HG03565 (cell line): ENCODE measurements around the gene PADI3.

Source experiments
- ATAC-seq: cut with Tn5 transposase; IDR thresholded peaks from one replicate; pipeline ENCODE4 v1.9.1; 2021; ENCODE audit warnings: mild to moderate bottlenecking, moderate library complexity; ENCODE audit not compliant: unreplicated experiment

PADI3 gene

DNA sequence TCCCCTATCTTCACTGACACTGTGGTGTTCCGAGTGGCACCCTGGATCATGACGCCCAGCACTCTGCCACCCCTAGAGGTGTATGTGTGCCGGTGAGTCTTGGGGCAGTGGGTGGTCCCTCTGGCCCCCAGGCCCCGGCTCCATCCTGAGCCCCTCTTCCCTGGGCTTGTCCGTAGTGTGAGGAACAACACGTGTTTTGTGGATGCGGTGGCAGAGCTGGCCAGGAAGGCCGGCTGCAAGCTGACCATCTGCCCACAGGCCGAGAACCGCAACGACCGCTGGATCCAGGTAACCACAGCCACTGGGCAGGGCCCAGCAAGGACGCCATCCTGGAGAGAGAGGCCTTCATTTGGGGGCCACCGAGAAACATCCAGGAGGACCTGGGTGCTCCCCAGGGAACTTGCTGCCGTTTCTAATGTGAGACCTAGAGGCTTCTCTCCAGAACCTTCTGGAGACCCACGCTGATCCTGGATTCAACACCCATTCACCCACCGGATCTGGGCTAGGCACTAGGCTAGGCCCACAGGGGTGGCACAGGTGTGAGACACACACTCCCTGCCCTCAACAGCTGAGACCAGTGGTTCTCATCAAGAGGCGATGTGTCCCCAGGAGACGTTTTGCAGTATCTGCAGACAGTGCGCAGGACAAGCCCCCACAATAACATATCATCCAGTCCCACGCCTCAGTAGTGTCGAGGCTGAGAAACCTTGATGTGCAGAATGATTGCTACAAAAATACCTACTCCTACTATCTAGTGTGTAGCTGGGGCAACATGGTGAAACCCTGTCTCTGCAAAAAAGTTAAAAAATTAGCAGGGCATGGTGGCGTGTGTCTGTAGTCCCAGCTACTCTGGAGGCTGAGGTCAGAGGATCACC is 22.2 kb downstream of the PADI3 start:
- ATAC-seq = no peak

DNA sequence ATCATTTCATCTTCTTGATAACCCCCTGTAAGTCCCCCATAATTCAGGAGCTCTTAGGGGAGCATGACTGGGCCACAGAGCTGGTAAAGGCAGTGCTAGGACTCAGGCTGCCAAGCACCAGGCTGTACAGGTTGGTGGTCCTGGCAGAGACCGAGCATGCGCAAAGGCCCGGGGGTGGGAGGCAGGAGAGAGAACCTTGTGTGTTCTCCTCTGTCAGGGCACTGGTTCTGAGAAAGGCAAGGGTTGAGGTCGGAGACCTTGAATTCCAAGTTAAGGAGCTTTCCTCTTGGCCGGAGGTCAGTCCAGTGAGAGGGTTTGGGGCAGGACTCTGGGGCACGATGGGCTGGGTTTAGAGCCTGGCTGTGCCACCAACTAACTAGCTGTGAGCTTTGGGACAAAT is 23.2 kb downstream of the PADI3 start:
- no peak for ATAC-seq

DNA sequence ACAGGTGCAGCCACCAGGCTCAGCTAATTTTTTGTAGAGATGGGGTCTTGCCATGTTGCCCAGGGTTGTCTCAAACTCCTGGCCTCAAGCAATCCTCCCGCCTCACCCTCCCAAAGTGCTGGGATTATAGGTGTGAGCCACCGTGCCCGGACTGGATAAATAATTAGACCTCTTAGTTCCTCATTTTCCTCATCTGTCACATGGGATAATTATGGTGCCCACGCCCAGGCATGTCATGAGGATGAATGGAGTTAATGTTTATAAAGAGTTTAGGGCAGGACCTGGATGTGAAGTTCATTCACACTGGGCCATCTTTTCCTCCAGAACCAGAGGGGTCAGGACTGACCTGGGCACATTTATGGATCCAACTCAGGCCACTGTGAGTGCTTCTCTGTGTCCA is 23.7 kb downstream of the PADI3 start:
- no peak for ATAC-seq

DNA sequence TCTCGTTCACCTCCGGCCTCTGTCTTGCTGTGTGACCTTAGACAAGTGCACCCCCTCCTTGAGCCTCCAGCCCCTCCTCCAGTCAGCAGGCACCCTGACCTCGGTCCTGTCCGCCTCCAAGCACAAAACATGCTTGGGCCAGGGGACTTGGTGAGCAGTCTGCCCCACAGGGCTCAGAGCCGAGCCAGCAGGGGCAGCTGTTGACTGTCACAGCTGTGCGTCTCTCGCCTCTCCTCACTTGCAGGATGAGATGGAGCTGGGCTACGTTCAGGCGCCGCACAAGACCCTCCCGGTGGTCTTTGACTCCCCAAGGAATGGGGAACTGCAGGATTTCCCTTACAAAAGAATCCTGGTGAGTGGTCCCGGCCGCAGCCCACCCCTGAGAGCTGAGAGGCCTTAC is 24.2 kb downstream of the PADI3 start:
- no peak for ATAC-seq

DNA sequence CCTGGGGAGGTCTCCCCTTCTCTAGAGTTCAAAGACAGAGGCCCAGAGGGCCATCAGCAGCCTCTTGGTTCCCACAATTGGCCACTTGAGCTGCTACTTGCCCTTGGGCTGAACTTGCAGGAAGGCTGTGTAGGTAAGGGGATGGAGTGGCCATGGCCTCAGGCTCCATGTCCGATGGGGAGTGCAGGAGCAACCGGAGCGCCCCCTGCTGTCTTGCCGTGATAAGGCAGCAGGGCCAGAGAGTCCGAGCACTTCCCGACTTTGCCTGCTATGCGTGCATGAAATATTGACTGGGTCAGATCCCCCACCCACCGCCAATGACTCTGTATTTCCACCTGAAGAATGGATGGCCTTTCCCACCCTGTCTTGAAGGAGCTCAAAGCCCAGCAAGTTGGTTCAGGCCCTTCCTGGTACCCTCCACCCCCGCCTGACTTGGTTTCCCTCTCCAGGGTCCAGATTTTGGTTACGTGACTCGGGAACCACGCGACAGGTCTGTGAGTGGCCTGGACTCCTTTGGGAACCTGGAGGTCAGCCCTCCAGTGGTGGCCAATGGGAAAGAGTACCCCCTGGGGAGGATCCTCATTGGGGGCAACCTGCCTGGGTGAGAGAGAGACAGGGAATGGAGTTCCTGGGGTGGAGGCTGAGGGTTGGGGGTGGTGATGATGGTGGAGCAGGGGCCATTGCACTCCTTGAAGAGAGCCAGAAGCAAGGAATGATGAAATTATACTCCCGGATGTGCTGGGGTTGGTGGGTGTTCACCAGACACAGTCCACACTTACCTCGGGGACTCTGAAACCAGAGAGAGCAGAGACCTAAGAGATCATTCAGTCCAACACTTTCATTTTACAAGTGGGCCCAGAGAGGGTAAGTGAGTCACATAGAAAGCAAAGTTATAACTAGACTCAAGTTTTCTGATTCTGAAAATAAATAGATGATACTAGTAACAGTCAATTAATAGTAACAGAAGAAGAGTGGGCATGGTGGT is 25.6 kb downstream of the PADI3 start:
- no peak for ATAC-seq

DNA sequence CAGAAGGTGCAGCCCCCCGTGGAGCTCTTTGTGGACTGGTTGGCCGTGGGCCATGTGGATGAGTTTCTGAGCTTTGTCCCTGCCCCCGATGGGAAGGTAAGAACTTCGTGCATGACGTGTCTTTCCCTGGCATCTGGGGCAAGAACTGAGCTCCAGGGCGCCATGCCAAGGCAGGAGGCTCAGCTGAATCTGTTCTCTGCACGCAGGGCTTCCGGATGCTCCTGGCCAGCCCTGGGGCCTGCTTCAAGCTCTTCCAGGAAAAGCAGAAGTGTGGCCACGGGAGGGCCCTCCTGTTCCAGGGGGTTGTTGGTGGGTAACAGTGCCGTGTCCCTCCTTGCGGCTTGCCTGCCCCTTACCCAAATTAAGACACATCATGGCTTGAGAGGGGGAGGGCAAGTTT is 27.7 kb downstream of the PADI3 start:
- no peak for ATAC-seq

GRCh38 chr1:17277511-17278159 is 28.7 kb downstream of the PADI3 start:
- no peak for ATAC-seq

- ATAC-seq = no peak
These were observed 30.3 kb downstream of the PADI3 start for GRCh38 chr1:17278996-17279830.

DNA sequence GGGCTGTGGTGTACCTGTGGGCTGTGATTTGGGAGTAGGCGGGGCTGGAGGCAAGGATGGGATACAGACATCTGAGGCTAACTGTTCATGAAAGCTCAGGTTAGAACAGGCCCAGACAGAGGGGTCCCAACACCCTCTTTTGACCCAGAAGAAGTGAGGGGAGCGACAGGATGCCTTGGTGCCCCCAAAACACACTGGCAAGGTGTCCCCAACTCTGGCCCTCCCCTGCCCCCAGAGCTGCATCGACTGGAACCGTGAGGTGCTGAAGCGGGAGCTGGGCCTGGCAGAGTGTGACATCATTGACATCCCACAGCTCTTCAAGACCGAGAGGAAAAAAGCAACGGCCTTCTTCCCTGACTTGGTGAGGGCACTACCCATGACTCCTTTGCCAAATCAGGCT is 31.5 kb downstream of the PADI3 start:
- no peak for ATAC-seq

- ATAC-seq = no peak
These were observed 32.0 kb downstream of the PADI3 start for GRCh38 chr1:17280894-17281293.

DNA sequence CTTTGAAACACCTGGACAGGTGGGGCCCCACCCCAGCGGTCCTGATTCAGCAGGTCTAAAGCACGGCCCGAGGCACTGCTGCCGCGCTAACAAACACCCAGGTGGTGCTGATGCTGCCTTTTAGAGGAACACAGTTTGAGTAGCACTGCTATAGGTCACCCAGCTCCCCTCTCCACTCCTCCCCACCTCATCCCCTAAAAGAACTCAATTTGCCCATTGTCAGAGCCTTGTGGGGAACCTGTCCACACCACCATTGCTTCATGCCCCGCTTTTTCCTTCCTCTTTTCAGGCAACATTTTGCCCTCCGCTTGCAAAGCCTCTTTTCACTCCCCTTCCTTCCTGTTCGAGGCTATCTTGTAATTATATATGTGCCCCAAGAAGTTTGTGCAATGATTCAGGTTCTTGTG is 32.9 kb downstream of the PADI3 start:
- no peak for ATAC-seq

- ATAC-seq = no peak
These were observed 33.9 kb downstream of the PADI3 start for GRCh38 chr1:17282836-17283235.

GRCh38 chr1:17286646-17287045 is 37.7 kb downstream of the PADI3 start:
- ATAC-seq = no peak

GRCh38 chr1:17287130-17287776 is 38.4 kb downstream of the PADI3 start:
- ATAC-seq = no peak

DNA sequence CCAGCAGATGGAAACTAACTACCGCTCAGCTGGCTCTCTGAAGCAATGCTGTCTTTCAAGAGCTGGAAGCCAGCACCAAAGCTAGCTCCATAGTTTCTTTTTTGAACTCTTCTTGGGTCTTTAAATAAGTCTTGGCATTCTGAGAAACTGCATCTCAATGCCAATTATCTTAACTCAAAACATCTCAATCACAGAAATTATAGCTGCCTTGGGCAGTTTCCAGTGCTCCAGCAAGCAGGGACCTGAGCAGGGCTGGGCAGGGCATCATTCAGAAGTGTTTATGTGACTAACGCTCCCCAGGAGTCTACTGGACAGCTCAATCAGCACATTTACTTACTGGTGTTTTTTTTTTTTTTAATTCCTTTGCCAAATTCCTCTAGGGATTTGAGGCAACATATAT is 40.8 kb downstream of the PADI3 start:
- ATAC-seq = no peak

DNA sequence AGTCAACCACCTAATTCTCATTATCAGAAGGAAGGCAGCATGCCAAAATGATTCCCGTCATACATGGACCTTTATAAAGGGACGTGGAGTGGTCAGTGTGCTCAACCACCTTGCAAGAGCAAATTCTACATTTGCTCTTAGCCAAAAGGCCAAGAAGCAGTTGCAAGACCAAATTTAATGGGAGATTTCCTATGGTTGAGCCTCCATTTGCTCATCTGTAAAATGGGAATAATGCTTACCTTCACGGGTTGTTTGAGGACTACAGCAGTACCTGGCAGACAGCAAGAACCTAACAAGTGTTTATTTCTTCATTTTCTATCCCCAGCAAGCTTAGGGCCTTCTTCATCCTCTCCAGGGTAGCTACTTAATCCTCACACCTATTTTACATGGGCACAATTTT is 41.7 kb downstream of the PADI3 start:
- no peak for ATAC-seq

DNA sequence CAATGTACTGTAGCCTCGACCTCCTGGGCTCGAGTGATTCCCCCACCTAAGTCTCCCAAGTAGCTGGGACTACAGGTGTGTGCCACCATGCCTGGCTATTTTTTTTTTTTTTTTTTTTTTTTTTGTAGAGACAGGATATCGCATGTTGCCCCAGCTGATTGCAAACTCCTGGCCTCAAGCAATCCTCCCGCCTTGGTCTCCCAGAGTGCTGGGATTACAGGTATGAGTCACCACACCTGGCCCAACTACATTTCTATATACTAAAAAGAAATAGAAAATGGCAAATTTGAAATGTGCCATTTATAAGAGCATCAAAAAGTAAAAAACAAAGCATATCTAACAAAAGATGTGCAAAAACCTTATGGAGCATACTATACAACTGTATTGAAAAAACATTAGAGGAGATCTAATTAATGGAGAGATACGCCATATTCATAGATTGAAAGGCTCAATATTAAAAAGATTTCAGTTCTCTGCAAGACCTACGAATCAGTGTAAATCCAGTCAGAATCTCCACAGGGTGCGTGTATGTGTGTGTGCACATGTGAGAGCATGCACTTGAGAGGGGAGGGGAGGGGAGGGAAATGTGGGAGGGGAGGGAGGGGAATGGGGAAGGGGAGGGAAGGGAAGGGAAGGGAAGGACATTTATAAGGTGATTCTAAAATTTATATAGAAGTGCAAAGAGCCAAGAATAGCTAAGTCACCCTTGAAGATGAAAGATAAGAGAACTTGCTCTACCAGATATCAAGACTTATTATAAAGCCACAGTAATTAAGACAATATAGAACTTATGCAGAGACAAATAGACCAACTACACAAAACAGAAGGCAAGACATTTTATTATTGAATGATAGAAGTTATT is 43.6 kb downstream of the PADI3 start:
- ATAC-seq = no peak

GRCh38 chr1:17293681-17294425 is 45.0 kb downstream of the PADI3 start:
- no peak for ATAC-seq
